ENCODE results near the gene GNAO1.
A peak's percentile ranks its signal among the peaks of the same experiment; 100 is the strongest.

The GNAO1 gene

GRCh38 chr16:56191156-56191815 lies at the start of gene GNAO1:
Gene GNAO1 (plus strand): TSS chr16:56191489. CDS start chr16:56192236, 747 bp downstream.
- DNase-seq (ENCODE audit: low spot score), result peak; percentile 76

DNA sequence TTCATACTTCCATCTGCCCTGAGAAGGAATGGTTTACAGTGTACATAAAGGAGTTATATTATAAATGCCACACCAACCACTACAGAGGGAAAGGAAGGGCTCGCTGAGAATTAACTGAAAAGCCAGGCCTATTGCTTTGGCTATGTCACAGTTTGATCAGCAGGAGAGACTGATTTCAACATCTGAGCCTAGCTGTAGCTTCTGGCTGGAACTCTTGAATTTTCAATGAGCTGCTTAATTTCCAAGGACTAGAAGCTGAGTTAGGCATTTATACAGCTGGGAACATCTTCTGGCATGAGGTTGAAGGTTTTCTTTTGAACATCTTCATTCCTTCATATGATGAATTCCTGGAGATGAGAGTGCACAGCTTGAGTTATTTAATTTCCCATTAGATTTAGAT lies 47.6 kb upstream of the GNAO1 start:
- no peak for DNase-seq (ENCODE audit: low spot score)

DNA sequence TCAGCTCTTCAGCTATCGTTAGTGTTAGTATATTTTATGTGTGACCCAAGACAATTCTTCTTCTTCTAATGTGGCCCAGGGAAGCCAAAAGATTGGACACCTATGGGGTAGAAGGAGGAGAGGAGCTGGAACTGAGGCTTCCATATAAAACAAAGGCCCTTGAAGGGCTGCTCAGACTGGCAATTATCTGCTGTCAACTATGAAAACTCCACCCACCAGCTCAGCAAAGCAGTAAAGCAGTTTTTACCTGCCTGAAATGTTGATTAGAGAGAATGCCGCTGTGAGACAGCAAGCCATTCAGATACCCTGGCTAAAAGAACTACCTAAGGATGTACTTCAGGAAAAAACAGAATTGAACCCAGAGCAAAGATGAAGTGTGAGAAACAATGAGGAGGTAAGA lies 45.9 kb upstream of the GNAO1 start:
- no peak for DNase-seq (ENCODE audit: low spot score)

GRCh38 chr16:56151621-56152020 lies 39.7 kb upstream of the GNAO1 start:
- no peak for DNase-seq (ENCODE audit: low spot score)

- DNase-seq (ENCODE audit: low spot score), result no peak
Observed at GRCh38 chr16:56161658-56162057, 29.6 kb upstream of the GNAO1 start.

- no peak for DNase-seq (ENCODE audit: low spot score)
Observed at GRCh38 chr16:56163089-56163488, 28.2 kb upstream of the GNAO1 start.

- no peak for DNase-seq (ENCODE audit: low spot score)
Observed at GRCh38 chr16:56163938-56164337, 27.4 kb upstream of the GNAO1 start.

GRCh38 chr16:56164636-56165035 lies 26.7 kb upstream of the GNAO1 start:
- DNase-seq (ENCODE audit: low spot score), result no peak

DNA sequence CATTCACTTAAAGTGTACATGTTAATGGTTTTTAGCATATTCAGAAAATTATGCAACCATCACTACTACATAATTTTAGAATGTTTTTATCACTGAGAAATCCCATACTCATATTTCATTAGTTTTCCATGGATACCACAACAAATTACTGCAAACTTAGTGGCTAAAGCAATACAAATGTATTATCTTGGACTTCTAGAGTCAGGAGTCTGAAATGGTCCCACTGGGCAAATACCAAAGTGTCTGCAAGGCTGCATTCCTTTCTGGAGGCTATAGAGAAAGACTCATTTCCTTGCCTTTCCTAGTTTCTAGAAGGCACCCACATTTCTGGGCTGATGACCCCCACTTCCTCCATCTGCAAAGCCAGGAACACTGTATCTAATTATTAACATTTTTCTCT lies 16.9 kb upstream of the GNAO1 start:
- no peak for DNase-seq (ENCODE audit: low spot score)

GRCh38 chr16:56181401-56181800 lies 9.9 kb upstream of the GNAO1 start:
- DNase-seq (ENCODE audit: low spot score), result no peak

DNA sequence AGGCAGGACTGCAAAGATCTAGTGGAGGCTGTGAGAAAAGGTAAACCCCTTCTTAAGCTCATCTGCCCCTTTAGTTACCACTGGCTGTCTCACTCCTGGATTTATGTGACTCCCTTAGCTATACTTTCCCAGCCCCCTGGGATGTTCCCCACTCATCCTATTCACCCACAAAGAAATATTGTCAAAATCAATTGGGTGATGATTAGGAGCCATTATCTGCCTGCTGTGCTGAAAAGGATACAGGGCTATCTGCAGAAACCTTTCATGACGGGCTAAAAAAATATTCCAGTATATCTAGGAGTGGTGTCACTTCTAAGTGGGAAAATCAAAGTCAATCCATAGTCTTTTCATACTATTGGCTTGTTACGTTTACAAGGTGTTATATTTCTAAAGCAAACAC lies 8.0 kb upstream of the GNAO1 start:
- DNase-seq (ENCODE audit: low spot score), result no peak

DNA sequence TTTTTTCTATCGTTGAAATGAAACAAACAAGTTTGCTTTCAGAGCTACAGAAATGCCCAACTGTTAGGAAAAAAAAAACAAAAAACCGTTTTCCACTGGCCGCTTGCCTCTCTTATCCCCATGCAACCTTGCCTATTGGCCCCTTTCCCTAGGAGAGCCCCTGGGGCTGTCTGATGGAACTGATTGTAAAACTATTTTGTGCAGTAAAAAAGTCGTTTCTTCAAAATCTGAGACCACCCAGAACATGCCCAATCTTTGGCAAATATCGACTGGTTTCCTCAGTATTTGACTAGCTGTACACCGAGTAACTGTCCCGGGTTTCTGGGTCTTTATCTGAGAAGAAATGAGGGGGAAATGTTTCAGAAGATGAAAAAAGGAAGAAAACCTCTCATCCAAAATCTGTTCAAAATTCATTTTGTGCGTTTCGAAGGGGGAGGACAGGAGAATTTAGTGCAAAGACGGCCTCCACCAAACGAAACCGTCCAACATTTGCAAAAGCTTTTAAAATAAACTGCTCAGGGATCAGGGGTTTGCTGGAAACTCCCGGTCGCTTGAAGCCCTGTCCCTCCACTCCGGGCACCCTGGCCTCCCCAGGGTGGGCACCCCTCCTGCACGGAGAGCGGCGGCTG lies 1.1 kb upstream of the GNAO1 start:
- no peak for DNase-seq (ENCODE audit: low spot score)

DNA sequence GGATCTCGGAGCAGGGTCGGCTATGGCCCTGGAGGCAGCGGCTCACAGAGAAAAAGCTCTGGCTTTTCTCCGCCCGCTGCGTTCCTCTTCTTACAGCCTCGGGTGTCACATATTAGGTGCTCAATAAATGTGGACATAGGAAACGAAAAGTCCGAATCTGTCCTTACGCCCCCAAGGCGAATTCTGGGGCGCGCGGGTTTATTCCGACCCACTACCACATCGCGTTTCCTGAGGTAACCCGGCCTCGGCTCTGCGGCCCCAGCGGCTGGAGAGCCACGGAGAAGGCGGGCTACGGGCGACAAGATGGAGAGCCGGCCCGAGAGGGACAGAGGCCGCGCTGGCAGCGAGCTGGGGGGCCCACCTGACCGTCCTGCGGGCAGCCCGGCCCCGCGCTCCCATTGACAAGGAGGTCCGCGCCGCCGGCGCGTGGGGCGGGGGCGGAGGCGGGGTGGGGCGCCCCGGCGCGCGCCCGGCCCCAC lies 573 bp upstream of the GNAO1 start:
- DNase-seq (ENCODE audit: low spot score), result no peak

- DNase-seq (ENCODE audit: low spot score), result no peak
Observed at GRCh38 chr16:56191835-56192634, 746 bp downstream of the GNAO1 start.

GRCh38 chr16:56192635-56192945 lies 1.3 kb downstream of the GNAO1 start:
- DNase-seq (ENCODE audit: low spot score), result no peak

DNA sequence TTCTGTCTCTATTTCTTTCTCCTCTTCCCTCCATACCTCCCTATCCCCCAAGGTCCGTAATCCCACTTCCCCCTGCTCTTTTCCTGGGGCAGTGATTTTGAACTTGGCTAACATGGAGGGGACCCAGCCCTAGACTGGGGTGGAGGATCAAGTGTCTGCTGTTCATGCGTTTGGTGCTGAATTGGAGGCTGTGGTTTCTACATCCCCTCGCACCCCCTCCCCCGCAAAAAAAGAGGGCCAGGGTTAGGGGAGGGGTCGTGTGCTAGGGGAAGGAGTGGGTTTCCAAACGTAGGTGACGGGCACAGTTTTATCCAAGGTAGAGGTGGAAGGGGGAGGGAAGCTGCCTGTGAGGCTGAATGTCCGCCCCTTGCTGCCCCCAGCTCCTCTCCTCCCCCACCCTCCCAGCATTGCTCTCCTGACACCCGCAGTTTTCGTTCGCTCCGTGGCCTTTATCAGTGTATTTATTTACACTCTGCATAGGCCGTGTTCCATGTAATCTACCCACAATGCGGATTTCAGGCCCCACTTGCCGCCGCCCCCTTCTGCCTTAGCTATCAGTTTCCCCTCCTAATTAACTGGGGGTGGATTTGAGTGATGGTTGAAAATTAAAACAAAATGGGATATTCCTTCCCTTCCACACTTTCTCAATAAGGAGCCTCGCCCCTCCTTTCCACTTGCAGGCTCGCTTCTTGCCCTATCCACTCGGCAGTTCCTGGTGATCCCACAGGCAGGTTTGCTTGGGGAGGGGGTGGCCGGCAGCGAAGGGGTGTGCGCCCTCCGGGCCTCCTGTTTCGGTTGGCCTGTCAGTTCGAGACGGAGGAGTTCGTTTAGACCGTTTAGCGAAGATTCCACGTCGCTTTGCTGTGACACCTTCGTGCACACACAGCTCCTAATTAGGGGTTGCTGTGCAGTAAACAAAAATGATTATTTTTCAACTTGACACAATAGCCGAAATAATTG lies 2.0 kb downstream of the GNAO1 start:
- no peak for DNase-seq (ENCODE audit: low spot score)

DNA sequence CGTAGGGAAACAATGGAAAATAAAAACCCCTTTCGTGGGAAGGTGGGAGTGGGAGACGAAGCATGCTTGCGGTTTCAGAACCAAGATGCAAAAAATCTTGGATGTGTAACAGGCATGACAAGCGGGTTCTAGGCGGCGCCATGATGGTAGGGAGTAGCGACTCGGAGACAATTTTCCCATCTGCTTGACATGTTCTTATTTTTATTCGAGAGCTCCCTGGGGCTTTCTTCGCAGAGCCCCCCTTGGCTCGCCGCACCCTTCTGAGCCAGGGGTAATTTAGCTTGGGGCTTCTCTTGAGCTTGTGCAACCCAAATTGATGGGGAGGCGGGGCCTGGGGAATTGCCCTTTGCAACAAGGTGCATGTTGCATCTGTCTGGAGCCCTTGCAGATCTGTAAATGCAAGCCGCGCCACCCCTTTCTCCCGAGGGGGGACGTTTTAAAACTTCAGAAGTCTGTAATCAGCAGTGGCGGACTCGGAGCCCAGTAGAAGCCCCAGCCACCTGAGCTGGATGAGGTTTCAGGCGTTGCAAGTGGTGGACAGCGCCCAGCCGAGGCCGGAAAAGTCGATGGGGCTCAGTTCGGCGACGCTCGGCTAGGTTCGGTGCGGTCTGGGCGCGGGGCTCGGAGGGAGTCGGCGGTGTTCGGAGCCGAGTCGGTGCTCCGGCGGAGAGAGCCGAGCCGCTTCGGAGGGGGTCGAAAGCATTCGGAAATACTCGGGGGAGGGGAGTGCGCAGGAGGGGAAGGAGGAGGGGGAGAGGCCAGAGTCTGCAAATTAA lies 2.9 kb downstream of the GNAO1 start:
- DNase-seq (ENCODE audit: low spot score), result peak; percentile 89

DNA sequence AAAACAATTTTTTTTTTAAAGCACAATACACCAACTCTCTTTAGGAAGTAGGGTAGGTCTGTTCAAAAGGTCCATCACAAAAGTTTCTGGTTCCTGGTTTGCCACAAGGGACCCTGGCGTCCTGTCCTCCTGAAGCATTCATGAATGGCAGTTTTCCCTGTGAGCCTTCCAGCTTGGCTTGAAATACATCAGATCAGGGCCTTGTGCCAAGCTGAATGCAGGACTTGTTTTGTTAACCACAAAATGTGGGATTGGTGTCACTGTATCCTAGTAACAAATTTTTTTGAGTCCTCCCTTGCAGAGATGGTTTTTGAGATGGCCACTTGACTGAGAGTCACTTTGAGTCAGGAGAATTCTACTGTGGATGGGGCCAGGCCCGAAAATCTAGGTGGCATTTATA lies 3.9 kb downstream of the GNAO1 start:
- no peak for DNase-seq (ENCODE audit: low spot score)

GRCh38 chr16:56196381-56196780 lies 5.1 kb downstream of the GNAO1 start:
- DNase-seq (ENCODE audit: low spot score), result no peak

DNA sequence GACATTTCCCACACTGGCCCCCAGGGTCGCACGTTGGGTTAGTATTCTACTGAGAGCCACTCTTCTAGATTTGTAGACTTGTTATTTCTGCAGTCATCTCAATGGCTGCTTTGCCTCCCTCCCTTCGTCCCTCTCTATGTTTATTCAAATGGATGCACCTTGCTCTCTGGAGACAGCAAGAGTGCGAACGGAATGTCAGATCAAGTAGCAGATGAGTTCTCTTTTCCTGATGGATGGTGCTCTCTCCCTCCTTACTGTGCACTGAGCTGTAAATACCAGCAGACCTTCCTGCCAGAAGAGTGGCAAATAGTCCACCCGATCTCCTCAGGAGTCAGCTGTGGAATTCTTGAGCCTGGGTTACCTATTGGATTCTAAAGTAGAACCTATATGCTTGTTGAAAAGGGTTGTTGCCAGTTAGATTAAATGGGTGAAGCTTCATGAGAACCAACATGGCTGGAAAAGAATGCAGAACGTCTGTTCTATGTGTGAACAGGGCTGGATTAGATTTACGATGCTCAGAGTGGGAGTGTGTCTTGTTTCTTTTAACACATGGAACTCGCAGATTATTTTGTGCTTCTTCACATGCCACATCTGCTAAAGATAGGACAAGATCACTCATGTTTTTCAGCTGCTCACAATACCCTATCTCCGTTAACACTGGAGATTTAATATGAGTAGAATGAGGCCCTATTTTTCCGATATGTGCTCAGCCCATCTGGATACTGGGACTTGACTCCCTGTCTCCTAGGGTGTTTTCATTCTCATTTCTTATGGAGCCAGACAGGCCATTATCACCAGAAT lies 6.1 kb downstream of the GNAO1 start:
- no peak for DNase-seq (ENCODE audit: low spot score)

All from left forelimb (tissue), 1 donor.